Body of pancreas (tissue), 4 donors: ENCODE data around the gene ARHGAP24.

ENCODE experiments used
- CTCF ChIP-seq, 7 experiments: fragments of 450-650 bp in 4 of 7; fragments of 200-600 bp in 3 of 7; sonication (generic) in 3 of 7; IDR thresholded peaks; one replicate each; pipeline ENCODE4 v1.5.1; 2016 to 2019; ENCODE audit warnings: antibody characterized with exemption in 7 of 7
- POLR2A ChIP-seq, 3 donors: fragments of 450-650 bp; IDR thresholded peaks; one replicate each; pipeline ENCODE4 v1.6.1; 2016; ENCODE audit warnings: antibody characterized with exemption in 3 of 3, mild to moderate bottlenecking in 2 of 3

- TF ChIP-seq CTCF (IDR thresholded peaks at IDR 0.05) (no peak), POLR2A (IDR thresholded peaks at IDR 0.05) (no peak)
Measured at GRCh38 chr4:85815796-85816459, 341.0 kb downstream of the ARHGAP24 start.
